ENCODE measurements around the gene C20orf144.

C20orf144 gene

DNA sequence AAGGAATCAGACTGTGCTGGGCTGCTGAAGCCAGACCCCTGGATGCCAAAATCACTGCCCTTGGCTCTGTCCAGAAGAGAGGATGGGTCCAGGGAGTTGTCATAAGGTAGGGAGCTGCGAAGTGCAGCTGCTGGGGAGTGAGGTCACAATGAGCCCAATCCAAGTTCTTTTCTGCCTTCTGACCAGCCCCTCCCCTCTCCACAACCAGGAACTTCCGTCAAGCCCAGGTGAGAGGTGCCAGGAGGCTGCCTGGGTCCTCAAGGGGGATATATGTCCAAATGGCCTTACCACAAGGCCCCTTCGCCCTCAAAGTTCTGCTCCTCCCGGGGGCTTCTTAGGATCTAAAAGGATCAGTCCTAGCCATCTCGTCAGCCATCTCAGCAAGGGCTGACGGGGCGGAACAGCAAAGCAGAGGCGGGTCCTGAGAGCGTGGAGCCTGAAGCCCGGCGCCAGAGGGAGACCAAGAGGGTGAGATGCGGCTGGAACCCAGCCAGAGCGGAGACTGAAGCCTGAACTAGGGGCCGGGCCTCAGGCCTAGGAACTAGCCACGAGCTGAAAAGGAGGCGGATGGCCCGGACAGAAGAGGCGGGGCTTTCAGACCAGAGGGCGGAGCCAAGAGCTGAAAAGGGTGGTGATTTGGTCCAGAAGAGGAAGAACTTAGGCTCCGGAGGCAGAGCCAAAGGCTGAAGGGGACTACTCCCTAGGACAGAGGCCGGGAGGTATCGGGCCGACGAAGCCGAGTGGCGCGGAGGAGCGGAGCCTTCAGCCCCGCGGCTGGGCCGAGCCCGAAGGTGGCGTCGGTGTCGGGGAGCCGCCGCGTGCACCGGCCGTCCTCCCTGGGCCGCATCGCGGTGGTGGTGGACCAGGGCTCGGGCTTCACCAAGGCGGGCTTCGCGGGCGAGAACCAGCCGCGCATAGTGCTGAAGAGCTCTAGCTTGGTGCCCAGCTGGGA is 4.4 kb downstream of the C20orf144 start, which contains the start of gene ACTL10:
ACTL10 (plus strand) TSS at position 651 of the 952 bp plus-strand sequence. CDS start 555 bp downstream, outside the sequence.
- no peak for FAIRE-seq

- no peak for FAIRE-seq
These were observed 5.1 kb downstream of the C20orf144 start for GRCh38 chr20:33667245-33667675.

DNA sequence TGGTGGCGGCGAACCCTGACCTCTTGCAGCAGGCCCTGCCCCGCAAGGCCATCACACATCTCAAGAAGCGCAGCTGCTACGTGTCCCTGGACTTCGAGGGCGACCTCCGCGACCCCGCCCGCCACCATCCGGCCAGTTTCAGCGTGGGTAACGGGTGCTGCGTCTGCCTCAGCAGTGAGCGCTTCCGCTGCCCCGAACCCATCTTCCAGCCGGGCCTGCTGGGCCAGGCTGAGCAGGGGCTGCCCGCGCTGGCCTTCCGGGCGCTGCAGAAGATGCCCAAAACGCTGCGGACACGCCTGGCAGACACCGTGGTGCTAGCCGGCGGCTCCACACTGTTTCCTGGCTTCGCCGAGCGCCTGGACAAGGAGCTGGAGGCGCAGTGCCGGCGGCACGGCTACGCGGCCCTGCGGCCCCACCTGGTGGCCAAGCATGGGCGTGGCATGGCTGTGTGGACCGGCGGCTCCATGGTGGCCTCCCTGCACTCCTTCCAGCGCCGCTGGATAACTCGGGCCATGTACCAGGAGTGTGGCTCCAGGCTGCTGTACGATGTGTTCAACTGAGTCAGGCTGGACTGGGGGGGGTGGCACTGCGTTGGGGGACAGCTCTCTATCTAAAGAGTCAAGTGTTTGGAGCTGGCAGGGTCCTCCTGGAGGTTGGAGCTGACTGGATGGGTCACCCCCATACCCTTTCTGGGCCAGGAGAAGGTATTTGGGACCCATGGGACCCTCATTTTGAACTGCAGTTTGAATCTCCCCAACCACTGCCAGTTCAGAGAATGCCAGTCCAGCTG is 5.7 kb downstream of the C20orf144 start:
- no peak for FAIRE-seq

GRCh38 chr20:33668466-33669155 is 6.5 kb downstream of the C20orf144 start:
- FAIRE-seq = no peak

DNA sequence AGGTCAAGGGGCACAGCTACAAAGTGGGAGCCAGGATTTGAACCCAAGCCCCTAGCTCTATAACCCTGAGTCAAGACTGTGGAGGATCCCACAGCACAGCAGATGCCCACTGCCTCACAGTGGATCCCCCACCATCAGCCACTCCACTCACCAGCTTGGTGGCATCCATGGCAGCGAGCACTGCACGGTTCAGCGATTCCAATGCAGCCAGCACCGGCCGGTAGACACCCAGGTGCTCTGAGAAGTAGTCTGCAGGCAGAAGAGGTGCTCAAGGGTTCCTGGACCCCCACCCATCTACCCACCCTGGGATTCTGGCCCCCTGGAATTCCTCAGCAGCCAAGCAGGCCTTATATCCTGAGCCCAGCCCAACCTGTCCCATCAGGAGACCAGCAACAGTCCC is 7.1 kb downstream of the C20orf144 start:
- no peak for FAIRE-seq

DNA sequence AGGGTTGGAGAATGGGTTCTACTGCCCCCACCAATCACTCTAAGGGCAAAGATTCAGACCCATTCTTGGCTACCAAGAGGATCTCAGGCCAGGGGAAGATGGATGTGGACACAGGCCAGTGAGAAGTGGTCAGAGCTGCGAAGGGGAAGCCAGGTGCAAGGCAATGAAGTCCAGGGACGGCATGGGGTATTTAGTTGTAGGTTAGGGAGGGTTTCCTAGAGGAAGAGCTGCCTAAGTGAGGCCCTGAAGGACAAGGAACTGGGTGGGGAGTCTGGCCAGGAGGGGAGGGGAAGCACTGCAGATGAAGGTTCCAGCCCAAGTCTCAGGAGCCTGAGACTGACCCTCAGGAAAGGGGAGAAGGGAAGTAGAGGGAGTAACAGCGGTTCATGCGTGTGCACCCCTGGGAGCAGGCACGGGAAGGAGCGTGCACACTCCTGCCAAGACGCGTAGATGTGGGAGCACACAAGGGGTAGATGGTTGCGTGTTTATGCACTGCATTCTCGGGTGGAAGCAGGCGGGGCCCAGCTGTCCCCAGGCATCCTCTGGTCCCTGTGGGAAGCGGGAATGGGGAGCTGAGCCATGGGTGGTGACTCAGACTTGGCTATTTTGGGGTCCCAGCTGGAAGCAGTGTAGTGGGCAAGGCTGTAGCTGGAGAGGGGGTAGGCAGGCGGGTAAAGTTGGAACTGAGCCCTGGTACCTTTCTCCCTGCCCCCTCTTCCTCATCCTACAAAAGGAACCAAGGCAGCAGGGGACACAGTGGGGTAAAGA is 7.9 kb downstream of the C20orf144 start:
- FAIRE-seq = no peak

DNA sequence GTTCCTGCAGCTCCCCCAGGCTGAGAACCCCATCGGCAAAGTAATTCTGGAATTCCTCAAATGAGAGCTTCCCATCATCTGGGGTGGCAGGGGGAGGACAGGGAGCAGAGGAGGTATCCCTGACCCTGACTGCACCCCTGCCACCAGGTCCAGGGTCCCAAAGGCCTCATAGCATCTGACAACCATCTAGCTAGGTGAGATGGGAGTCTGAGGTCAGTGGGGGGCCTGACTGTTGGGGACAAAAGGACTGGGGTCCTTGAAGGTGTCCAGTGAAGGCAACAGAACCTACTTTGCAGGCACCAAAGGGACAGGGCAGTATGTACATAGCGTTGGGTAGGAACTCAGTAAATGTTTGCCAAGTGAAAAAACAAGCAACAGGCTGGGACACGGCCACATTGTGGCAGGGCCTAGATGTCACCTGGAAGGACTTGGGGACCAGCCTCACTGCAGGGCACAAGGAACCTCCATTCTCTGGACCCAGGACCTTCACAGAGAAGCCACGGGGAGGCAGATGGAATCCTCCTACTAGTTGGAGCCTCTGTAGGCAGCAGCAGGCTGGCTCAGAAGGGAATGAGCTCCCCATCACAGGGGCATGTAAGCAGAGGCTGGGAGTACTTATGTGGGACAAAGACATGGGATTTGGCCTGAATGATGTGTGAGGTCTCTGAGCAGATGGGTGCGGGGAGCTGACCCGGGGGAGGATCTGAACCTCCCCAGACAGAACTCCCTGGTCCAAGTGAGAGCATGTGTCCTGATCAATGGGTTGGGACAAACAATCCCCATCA is 8.8 kb downstream of the C20orf144 start:
- no peak for FAIRE-seq

DNA sequence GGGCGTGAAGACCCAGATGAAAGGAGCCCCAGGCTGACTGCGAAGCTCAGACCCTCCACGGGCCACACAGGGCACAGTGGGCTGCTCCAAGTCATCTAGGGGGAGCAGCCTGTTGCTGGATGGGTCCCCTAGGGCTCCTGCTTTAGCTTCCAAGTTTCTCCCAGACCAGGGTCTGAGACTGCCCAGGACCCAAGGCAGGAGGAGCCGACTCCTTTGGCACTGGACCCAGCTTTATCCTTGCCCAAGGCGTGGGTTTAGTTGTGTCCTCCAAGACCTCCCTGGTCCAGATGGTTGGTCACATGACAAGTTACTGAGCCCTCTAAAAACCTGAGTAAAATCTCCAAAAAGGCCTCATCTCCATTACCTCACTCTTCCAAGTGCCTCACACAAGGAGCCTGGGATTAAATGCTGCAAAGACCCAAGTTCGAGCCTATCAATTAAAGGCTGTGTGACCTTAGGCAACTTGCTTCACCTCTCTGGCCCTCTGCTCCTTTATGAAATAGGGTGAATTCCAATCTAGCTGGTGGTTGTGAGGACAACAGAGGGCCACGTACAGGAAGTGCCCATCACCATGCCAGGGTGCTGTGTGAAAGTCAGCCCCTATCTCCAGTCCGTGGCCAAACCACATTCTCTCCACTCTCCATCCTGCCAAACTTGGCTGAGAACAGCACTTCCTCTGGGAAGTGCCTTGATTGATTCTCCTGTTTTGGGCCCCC is 9.6 kb downstream of the C20orf144 start:
- FAIRE-seq = no peak

GRCh38 chr20:33672426-33673113 is 10.4 kb downstream of the C20orf144 start:
- no peak for FAIRE-seq

- no peak for FAIRE-seq
These were observed 10.9 kb downstream of the C20orf144 start for GRCh38 chr20:33673114-33673409.

DNA sequence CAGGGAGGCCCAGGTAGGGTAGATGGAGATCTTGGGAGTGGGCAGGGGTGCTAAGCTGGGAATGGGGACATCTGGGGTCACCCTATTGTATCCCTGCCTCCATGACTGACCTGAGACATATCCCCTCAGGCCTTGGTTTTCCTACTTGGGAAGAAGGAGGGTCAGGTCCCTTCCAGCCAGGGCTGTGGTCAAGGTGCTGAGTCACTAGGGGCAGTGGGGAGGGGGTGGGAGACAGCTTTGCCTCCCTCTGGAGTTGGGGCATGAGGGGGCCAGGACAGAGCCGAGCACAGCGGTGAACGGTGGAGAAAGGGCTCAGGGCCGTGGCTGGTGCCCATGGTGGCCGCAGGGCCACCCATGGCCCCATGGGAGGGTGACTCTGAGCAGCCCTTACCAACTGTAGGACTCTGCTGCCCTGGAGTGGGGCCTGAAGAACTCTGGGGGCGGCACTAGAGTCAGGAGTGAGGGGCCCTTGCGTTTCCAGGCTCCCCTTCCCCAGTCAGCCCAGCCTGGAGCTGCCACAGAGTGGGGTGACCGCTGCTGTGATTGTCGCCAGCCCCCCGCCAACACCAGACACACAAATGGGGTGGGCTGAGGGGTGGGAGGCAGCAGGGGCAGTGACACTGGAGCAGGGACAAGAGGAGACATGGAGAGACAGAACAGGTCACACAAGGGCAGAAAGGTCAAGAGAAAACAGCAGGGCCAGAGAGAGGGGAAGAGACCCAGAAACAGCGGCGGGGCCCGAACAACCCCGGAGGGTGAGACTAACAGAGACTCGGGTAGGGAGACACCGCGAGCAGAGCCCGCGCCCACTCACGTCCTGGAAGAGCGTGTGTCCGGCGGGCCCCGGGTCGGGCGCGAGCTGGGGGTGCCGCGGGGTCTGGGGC is 11.5 kb downstream of the C20orf144 start:
- FAIRE-seq = no peak

DNA sequence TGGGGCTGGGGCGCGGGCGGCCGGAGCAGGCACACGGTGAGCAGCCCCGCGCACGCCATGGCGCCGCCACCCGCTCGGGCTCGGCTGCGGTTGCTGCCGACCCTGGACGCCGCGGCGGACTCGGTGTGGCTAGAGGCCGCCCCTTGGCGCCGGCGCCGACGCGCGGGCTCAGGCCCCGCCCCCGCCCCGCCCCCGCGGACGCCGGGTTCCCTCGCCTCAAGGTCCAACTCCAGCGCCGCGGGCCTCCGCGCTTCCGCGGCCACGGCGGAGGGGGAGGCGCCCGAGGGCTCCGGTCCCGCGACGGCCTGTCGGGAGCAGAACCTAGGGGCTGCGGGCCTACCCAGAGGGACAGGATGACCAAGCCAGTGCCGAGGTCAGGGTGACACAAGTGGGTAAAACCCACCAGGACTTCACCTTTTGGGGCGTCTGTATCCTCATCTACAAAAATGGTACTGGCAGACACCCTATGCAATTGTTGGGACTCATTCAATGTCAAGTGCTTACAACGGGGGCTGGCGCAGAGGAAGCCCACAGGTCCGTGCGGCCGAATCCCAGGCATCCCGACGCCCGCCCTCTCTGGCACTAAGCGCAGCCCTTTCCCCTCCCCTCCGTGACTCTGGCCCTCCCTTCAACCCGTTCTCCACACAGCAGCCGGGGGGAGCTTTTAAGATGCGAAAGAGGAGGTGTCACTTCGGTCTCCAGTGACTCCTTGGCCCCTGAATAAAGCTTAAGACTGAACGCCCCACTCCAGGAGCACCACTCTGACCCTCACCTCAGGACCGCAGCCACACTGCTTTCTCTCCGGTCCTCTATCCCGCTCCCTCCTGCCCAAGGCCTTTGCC is 12.4 kb downstream of the C20orf144 start, which contains the start of gene NECAB3:
NECAB3 (minus strand) TSS at position 135 of the 842 bp plus-strand sequence; CDS start at position 59, 76 bp downstream.
- no peak for FAIRE-seq

DNA sequence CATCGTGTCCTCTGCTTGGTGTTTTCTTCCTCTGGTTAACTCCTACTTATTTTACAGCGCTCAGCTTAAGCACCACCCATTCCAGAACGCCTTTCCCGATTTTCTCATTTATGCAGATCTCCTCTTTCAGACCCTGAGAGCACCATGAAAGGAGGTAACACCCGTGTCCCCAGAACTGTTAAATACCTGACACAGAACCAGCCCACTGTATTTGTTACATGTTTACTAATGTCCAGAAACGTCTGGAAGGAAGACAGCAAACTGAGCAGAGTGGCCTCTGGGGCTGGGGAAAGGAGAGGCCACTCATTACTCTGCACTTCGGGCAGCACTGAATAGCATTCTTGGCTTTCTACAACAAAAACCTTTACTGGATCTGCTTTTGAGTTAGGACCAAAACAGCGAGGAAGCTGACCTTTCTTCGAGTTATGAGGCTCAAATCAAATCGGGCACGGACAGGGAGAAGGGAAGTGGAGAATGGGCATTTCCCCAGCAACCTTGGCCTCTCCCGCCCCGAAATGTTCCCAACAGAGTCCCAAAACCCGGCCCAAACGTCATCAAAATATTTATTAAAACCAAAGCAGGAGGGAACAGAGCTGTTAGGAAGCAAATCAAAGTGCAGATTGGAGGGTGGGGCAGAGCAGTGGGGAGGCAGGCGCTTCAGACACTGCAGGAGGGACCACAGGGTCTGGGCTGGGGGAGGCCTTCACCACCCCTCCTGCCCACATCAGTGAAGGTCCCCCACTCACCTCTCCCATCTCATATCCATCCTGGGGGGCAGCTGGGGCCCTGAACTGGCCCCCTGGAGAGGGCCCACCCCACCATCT is 13.2 kb downstream of the C20orf144 start:
- no peak for FAIRE-seq

DNA sequence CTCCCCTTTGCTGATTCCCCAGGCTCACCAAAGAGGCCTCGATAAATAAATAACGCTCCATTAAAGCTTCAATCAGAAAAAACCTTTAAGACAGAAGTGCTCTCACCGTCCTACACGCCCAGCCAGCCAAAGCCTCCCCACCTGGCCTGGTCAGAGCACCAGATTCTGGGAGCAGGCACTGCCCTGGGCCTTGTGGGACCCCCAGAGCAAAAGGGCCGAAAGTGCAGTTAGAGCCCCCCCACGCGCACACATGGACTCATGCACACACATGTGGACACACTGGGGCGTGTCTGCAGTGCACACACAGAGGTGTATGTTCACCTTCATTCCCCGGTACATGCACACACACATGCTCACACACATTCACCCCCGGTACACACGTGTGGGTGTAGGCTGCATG is 14.0 kb downstream of the C20orf144 start:
- no peak for FAIRE-seq

DNA sequence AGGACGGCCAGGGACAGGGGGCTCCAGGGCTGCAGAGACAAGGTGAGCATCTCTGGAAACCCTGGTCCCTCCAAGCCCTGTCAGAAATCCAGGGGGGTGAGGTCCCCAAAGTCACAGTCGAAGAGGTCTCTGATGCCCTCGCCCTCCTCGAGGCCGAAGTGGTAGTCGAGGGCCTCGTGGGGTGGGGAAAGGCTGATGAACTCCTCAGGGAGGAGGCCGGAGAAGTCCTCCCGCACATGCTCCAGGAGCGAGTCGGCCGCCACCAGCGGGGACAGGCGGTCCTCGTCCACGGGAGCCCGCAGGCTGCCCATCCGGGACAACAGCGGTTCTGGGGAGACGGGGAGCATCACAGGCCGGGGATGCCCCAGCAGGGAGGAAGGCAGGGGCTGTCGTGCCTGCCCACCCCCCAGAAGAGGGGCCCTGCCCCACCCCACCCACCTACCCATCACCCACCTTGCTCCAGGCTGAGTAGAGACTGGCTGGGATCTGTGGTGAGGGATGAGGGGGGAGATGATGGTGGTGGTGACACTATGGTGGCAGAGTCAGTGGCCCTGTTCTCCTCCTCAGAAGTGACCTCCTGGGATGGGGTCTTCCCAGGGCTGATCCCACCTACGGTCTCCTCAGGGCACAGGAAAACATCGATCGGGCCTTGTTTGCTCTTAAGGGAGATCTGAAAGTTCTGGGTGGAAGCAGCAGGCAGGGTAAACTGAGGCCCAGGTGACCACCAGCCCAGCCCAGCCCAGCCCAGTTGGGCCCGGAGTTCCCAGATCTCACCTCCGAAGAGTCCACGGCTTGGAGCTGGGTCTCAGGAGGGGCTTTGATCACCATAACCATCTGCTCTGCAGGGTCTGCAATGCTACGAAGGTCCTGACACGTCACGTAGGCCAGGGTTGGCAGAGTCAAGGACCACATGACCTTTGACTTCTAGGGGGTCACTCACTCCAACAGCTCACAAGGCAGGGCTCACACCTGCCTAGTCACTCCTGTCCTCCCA is 14.8 kb downstream of the C20orf144 start:
- no peak for FAIRE-seq

All from TTC549 (cell line).